ENCODE results near the gene ADAM21.
A peak's percentile ranks its signal among the peaks of the same experiment; 100 is the strongest.
"Not testable (repeated sequence)": the region's sequence is repeated elsewhere in the genome, so short reads cannot be mapped to it uniquely, and the experiment has no call there.

ADAM21 gene

GRCh38 chr14:70451874-70452273, at the start of gene ADAM21:
Gene ADAM21 (plus strand): TSS chr14:70452174. CDS start chr14:70457500, 5,326 bp downstream.
- no peak for DNase-seq (ENCODE audit: low read depth)

GRCh38 chr14:70403335-70403734, 48.6 kb upstream of the ADAM21 start:
- not testable (repeated sequence) for DNase-seq (ENCODE audit: low read depth)

GRCh38 chr14:70406216-70406615, 45.8 kb upstream of the ADAM21 start:
- DNase-seq (ENCODE audit: low read depth), result not testable (repeated sequence)

GRCh38 chr14:70407621-70408020, 44.4 kb upstream of the ADAM21 start:
- DNase-seq (ENCODE audit: low read depth), result no peak

- DNase-seq (ENCODE audit: low read depth), result no peak
Observed at GRCh38 chr14:70415788-70416187, 36.2 kb upstream of the ADAM21 start.

GRCh38 chr14:70416338-70416724, 35.6 kb upstream of the ADAM21 start:
- no peak for DNase-seq (ENCODE audit: low read depth)

- DNase-seq (ENCODE audit: low read depth), result peak; percentile 30
Observed at GRCh38 chr14:70416725-70417349, 35.1 kb upstream of the ADAM21 start, which contains the start of gene SYNJ2BP. Gene SYNJ2BP (minus strand): TSS chr14:70417090. CDS start chr14:70416963, 127 bp downstream.

GRCh38 chr14:70419270-70419931, 32.6 kb upstream of the ADAM21 start:
- not testable (repeated sequence) for DNase-seq (ENCODE audit: low read depth)

GRCh38 chr14:70422538-70422937, 29.4 kb upstream of the ADAM21 start:
- no peak for DNase-seq (ENCODE audit: low read depth)

GRCh38 chr14:70425354-70425753, 26.6 kb upstream of the ADAM21 start:
- no peak for DNase-seq (ENCODE audit: low read depth)

GRCh38 chr14:70426555-70426954, 25.4 kb upstream of the ADAM21 start:
- DNase-seq (ENCODE audit: low read depth), result not testable (repeated sequence)

GRCh38 chr14:70436867-70437266, 15.1 kb upstream of the ADAM21 start:
- no peak for DNase-seq (ENCODE audit: low read depth)

- no peak for DNase-seq (ENCODE audit: low read depth)
Observed at GRCh38 chr14:70441641-70442040, 10.3 kb upstream of the ADAM21 start.

GRCh38 chr14:70442750-70443149, 9.2 kb upstream of the ADAM21 start:
- DNase-seq (ENCODE audit: low read depth), result no peak

- DNase-seq (ENCODE audit: low read depth), result no peak
Observed at GRCh38 chr14:70448633-70449340, 3.2 kb upstream of the ADAM21 start.

- DNase-seq (ENCODE audit: low read depth), result no peak
Observed at GRCh38 chr14:70454731-70455130, 2.8 kb downstream of the ADAM21 start.

GRCh38 chr14:70468731-70469130, 16.8 kb downstream of the ADAM21 start:
- DNase-seq (ENCODE audit: low read depth), result no peak

- not testable (repeated sequence) for DNase-seq (ENCODE audit: low read depth)
Observed at GRCh38 chr14:70470863-70471563, 19.0 kb downstream of the ADAM21 start.

- no peak for DNase-seq (ENCODE audit: low read depth)
Observed at GRCh38 chr14:70472253-70473159, 20.5 kb downstream of the ADAM21 start.

GRCh38 chr14:70473825-70474224, 21.9 kb downstream of the ADAM21 start:
- DNase-seq (ENCODE audit: low read depth), result no peak

GRCh38 chr14:70475459-70475858, 23.5 kb downstream of the ADAM21 start:
- not testable (repeated sequence) for DNase-seq (ENCODE audit: low read depth)

Measured in stimulated activated CD8-positive, alpha-beta memory T cell treated with anti-CD3 and anti-CD28 coated beads, Interleukin-4, amount 100 ng/mL, for 24 hours (primary cell).